Ascending aorta (tissue), 2 donors: ENCODE results near the gene EPN2. TPM values are rescaled to one million over a fixed set of nuclear protein-coding genes. Genes with fewer than 3 reads are reported as not detected.

Source experiments
- DNase-seq, 2 donors: peaks; one replicate each; pipeline ENCODE4 v3.0.0-alpha.2; 2019; ENCODE audit warnings: low spot score in 2 of 2
- H3K27ac ChIP-seq, 2 donors: fragments of 200-600 bp; sonication (generic); one replicate each; pipeline ENCODE4 v1.5.1; 2016 to 2017; ENCODE audit warnings: mild to moderate bottlenecking in 1 of 2
- H3K27me3 ChIP-seq: fragments of 200-600 bp; sonication (generic); one replicate; pipeline ENCODE4 v1.5.1; 2017
- H3K36me3 ChIP-seq, 2 donors: fragments of 200-600 bp; sonication (generic); one replicate each; pipeline ENCODE4 v1.5.1; 2016
- H3K4me1 ChIP-seq, 2 donors: fragments of 200-600 bp; sonication (generic); one replicate each; pipeline ENCODE4 v1.5.1; 2016 to 2017; ENCODE audit warnings: mild to moderate bottlenecking in 1 of 2
- H3K4me3 ChIP-seq, 2 donors: fragments of 200-600 bp; sonication (generic); one replicate each; pipeline ENCODE4 v1.5.1; 2016 to 2017; ENCODE audit warnings: mild to moderate bottlenecking in 1 of 2
- H3K9me3 ChIP-seq, 2 donors: fragments of 200-600 bp; sonication (generic); one replicate each; pipeline ENCODE4 v1.5.1; 2016
- CTCF ChIP-seq, 3 experiments: fragments of 200-600 bp in 2 of 3; fragments of 450-650 bp in 1 of 3; sonication (generic) in 2 of 3; IDR thresholded peaks; one replicate each; pipeline ENCODE4 v1.5.1; 2016 to 2019; ENCODE audit warnings: antibody characterized with exemption in 3 of 3, mild to moderate bottlenecking in 1 of 3, moderate library complexity in 1 of 3
- intact Hi-C: fragments of 100-400 bp; cut with DNase I; formaldehyde crosslinking; loops from one replicate; pipeline ENCODE4 v1.15.1; 2023
- total RNA-seq: library from RNA; depleted of rRNA; stranded (reverse); fragments of >200 nt; gene quantifications from one replicate; pipeline ENCODE4 v1.1.0, GENCODE V29; 2016

Gene EPN2
- total RNA-seq, 1 donor from 2014 or later = 51.0 TPM

GRCh38 chr17:19322129-19322505 is 85.0 kb downstream of the EPN2 start:
- H3K9me3 ChIP-seq = peaks cover 0 to 11% of the 10 kb centered on the region in 2 donors
- H3K36me3 ChIP-seq = peaks cover 5 to 18% of the 10 kb centered on the region in 2 donors
- no peak for DNase-seq
- no peak overlapping the region for H3K27ac ChIP-seq
- no peaks in the 10 kb centered on the region for H3K4me1 ChIP-seq
- no peaks in the 10 kb centered on the region for H3K27me3 ChIP-seq
- no peak overlapping the region for H3K4me3 ChIP-seq
- intact Hi-C loops = no loop called here
- no peak for TF ChIP-seq CTCF (IDR thresholded peaks at IDR 0.05)

- intact Hi-C loops = no loop called here
- TF ChIP-seq CTCF (IDR thresholded peaks at IDR 0.05) = no peak
- Histone ChIP-seq H3K4me1 (no peaks in the 10 kb centered on the region), H3K27me3 (no peaks in the 10 kb centered on the region), H3K36me3 (peaks cover 5 to 18% of the 10 kb centered on the region in 2 donors), H3K4me3 (no peak overlapping the region), H3K9me3 (peaks cover 0 to 11% of the 10 kb centered on the region in 2 donors), H3K27ac (no peak overlapping the region)
- no peak for DNase-seq
These were observed 85.7 kb downstream of the EPN2 start for GRCh38 chr17:19322861-19323260.

DNA sequence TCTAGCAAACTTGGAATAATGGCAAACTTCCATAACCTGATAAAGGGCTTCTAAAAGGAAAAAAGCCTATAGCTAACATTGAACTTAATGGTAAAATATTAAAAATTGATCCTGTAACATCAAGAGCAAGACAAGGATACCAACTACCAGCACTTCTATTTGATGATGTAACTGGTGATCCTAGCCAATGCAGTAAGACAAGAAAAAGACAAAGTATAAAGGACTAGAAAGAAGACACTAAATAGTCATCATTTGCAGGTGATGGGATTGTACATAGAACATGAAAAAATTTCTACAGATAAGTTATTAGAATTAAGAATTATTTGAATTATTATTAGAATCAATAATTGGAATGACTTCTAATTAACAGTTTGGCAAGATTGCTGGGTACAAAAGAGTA is 88.4 kb downstream of the EPN2 start:
- intact Hi-C loops = no loop called here
- Histone ChIP-seq H3K4me1 (no peaks in the 10 kb centered on the region), H3K27ac (no peak overlapping the region), H3K9me3 (peaks cover 0 to 11% of the 10 kb centered on the region in 2 donors), H3K4me3 (no peak overlapping the region), H3K27me3 (no peaks in the 10 kb centered on the region), H3K36me3 (peaks cover 12 to 32% of the 10 kb centered on the region in 2 donors)
- TF ChIP-seq CTCF (IDR thresholded peaks at IDR 0.05) = no peak
- no peak for DNase-seq

- H3K27me3 ChIP-seq = no peaks in the 10 kb centered on the region
- TF ChIP-seq CTCF (IDR thresholded peaks at IDR 0.05) = no peak
- no peaks in the 10 kb centered on the region for H3K4me1 ChIP-seq
- H3K27ac ChIP-seq = no peak overlapping the region
- intact Hi-C loops = no loop called here
- peaks cover 7 to 29% of the 10 kb centered on the region in 2 donors for H3K36me3 ChIP-seq
- H3K9me3 ChIP-seq = peaks cover 0 to 11% of the 10 kb centered on the region in 2 donors
- no peak overlapping the region for H3K4me3 ChIP-seq
- peak in 1 of 2 donors; percentile 5 for DNase-seq
These were observed 90.0 kb downstream of the EPN2 start for GRCh38 chr17:19327031-19327783.

- peak in 1 of 2 donors; percentile 1 for DNase-seq
These were observed 91.4 kb downstream of the EPN2 start for GRCh38 chr17:19328441-19329061.

More at GRCh38 chr17:19328441-19329061, 91.4 kb downstream of the EPN2 start:
- H3K36me3 ChIP-seq = peaks cover 7 to 30% of the 10 kb centered on the region in 2 donors
- no peak for TF ChIP-seq CTCF (IDR thresholded peaks at IDR 0.05)
- intact Hi-C loops = no loop called here
- H3K4me1 ChIP-seq = no peaks in the 10 kb centered on the region
- no peaks in the 10 kb centered on the region for H3K27me3 ChIP-seq
- peaks cover 0 to 11% of the 10 kb centered on the region in 2 donors for H3K9me3 ChIP-seq
- no peak overlapping the region for H3K27ac ChIP-seq
- no peak overlapping the region for H3K4me3 ChIP-seq
